Measurements from ENCODE around the gene CCDC180. TPM values are rescaled to one million over a fixed set of nuclear protein-coding genes. Genes with fewer than 3 reads are reported as not detected.

Gene CCDC180
- total and polyA plus RNA-seq, 4 donors: 0.09 to 3.1 (median 0.84) TPM

- Histone ChIP-seq H3K9me3 (ENCODE audit: control insufficient read depth in 4 of 4, low read length in 3 of 4) (no peaks in the 10 kb centered on the region), H3K9ac (ENCODE audit: low read depth in 1 of 2, low read length in 2 of 2) (no peak overlapping the region), H3K36me3 (ENCODE audit: control insufficient read depth in 4 of 4, insufficient read depth in 3 of 4, low read depth in 1 of 4, low read length in 3 of 4) (peaks cover 0 to 28% (median 0%) of the 10 kb centered on the region in 4 donors), H3K27ac (ENCODE audit: low read depth in 1 of 2, low read length in 2 of 2) (no peak overlapping the region), H3K27me3 (ENCODE audit: control insufficient read depth in 4 of 4, insufficient read depth in 4 of 4, low read length in 3 of 4) (no peaks in the 10 kb centered on the region), H3K4me3 (ENCODE audit: low read depth in 1 of 3, low read length in 3 of 3) (no peak overlapping the region), H3K4me1 (ENCODE audit: control insufficient read depth in 4 of 4, insufficient read depth in 4 of 4, low read length in 3 of 4) (no peaks in the 10 kb centered on the region)
- no peak for DNase-seq (ENCODE audit: low spot score)
- TF ChIP-seq MAX (IDR thresholded peaks at IDR 0.05) (no peak), ATF3 (IDR thresholded peaks at IDR 0.05) (no peak)
- WGBS: 87% methylated on average over 1 of the region's 1 CpG
Measured at GRCh38 chr9:97321251-97321650, 13.8 kb downstream of the CCDC180 start.

GRCh38 chr9:97321691-97322090, 14.2 kb downstream of the CCDC180 start:
- WGBS: 86% methylated on average over 4 of the region's 4 CpGs
- Histone ChIP-seq H3K27ac (ENCODE audit: low read depth in 1 of 2, low read length in 2 of 2) (no peak overlapping the region), H3K9me3 (ENCODE audit: control insufficient read depth in 4 of 4, low read length in 3 of 4) (no peaks in the 10 kb centered on the region), H3K4me3 (ENCODE audit: low read depth in 1 of 3, low read length in 3 of 3) (no peak overlapping the region), H3K4me1 (ENCODE audit: control insufficient read depth in 4 of 4, insufficient read depth in 4 of 4, low read length in 3 of 4) (no peaks in the 10 kb centered on the region), H3K36me3 (ENCODE audit: control insufficient read depth in 4 of 4, insufficient read depth in 3 of 4, low read depth in 1 of 4, low read length in 3 of 4) (peaks cover 0 to 28% (median 0%) of the 10 kb centered on the region in 4 donors), H3K9ac (ENCODE audit: low read depth in 1 of 2, low read length in 2 of 2) (no peak overlapping the region), H3K27me3 (ENCODE audit: control insufficient read depth in 4 of 4, insufficient read depth in 4 of 4, low read length in 3 of 4) (no peaks in the 10 kb centered on the region)
- TF ChIP-seq REST (IDR thresholded peaks at IDR 0.05) (no peak), RAD21 (IDR thresholded peaks at IDR 0.05) (no peak), MAX (IDR thresholded peaks at IDR 0.05) (no peak), RXRA (IDR thresholded peaks at IDR 0.05) (no peak), NR2F2 (IDR thresholded peaks at IDR 0.05) (no peak), EGR1 (IDR thresholded peaks at IDR 0.05; ENCODE audit: low read depth in 2 of 2) (no peak), FOXA2 (IDR thresholded peaks at IDR 0.05) (no peak), TAF1 (conservative IDR thresholded peaks at IDR 0.05) (no peak), HNF4A (conservative IDR thresholded peaks at IDR 0.05) (no peak), GABPA (IDR thresholded peaks at IDR 0.05 in 1 of 2, conservative IDR thresholded peaks at IDR 0.05 in 1 of 2) (no peak), ZBTB33 (IDR thresholded peaks at IDR 0.05) (no peak), HNF4G (IDR thresholded peaks at IDR 0.05) (no peak), JUND (IDR thresholded peaks at IDR 0.05) (no peak), FOXA1 (IDR thresholded peaks at IDR 0.05) (no peak), YY1 (IDR thresholded peaks at IDR 0.05) (no peak), ATF3 (IDR thresholded peaks at IDR 0.05) (no peak)
- DNase-seq (ENCODE audit: low spot score): no peak

Measured in liver (tissue), 9 donors.